HEK293 (cell line): ENCODE measurements around the gene SLBP.

Source experiments
- SETDB1 ChIP-seq: IDR thresholded peaks from one replicate; pipeline ENCODE4 v1.6.1; 2017; ENCODE audit warnings: mild to moderate bottlenecking, low read length, moderate library complexity, mixed read lengths; ENCODE audit not compliant: insufficient read length
- ZNF133 ChIP-seq: fragments of 450-650 bp; formaldehyde crosslinking; IDR thresholded peaks from 2 replicates; pipeline ENCODE4 v1.5.1; 2016; ENCODE audit warnings: missing biosample characterization, missing genetic modification characterization
- ZNF138 ChIP-seq: fragments of 450-650 bp; formaldehyde crosslinking; IDR thresholded peaks from 2 replicates; pipeline ENCODE4 v1.5.1; 2016; ENCODE audit warnings: missing biosample characterization, missing genetic modification characterization, borderline replicate concordance
- ZNF184 ChIP-seq: fragments of 450-650 bp; IDR thresholded peaks from 2 replicates; pipeline ENCODE4 v1.5.1; 2018; ENCODE audit warnings: missing biosample characterization, mild to moderate bottlenecking, missing genetic modification characterization
- ZNF514 ChIP-seq: fragments of 450-650 bp; formaldehyde crosslinking; IDR thresholded peaks from 2 replicates; pipeline ENCODE4 v1.5.1; 2016; ENCODE audit warnings: missing biosample characterization, missing genetic modification characterization
- ZNF571 ChIP-seq: fragments of 450-650 bp; formaldehyde crosslinking; IDR thresholded peaks from 2 replicates; pipeline ENCODE4 v1.5.0; 2017; ENCODE audit warnings: missing biosample characterization, missing genetic modification characterization
- TF ChIP-seq, protein P1 (sequence below): fragments of 450-650 bp; formaldehyde crosslinking; IDR thresholded peaks from 2 replicates; pipeline ENCODE4 v1.5.1; 2016; ENCODE audit warnings: missing biosample characterization, missing genetic modification characterization

DNA sequence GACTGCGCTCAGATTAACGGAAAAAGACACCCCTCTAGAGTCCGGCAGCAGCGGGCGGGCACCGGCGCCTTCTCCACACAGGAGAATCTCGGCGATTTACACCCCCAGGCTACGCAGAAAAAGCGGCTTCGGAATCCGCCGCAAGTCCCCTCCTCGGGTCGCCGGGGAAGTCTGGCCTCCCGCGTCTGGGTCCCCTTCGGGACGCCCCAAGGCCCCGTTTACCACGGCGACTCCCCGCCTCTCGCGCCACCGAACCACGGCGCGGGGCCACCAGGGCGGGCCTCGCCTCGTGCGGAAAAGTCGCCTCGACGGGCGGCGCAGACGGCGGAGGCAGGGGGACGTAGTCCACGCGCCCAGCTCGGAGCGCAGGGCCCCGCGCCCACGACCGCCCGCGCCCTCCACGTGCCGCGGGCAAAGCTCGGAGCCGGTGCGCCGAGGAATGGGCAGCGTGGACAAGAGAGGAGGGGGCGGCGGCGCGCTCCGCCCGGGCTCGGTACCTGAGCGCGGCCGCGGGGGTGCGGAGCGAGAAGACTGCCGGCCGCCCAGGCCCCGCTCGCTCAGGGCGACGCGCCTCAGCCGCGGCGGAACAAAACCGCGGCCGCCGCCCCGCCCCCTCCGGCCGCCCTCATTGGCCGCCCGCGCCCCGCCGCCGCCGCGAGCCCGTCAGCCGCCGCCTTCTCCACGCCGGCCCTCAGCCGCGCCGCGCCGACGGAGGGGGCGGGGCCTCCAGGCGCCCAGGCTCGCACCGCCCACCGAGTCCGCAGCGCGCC is 28.2 kb downstream of the SLBP start, which contains the start of gene FAM53A:
- TF ChIP-seq, protein P1, sequence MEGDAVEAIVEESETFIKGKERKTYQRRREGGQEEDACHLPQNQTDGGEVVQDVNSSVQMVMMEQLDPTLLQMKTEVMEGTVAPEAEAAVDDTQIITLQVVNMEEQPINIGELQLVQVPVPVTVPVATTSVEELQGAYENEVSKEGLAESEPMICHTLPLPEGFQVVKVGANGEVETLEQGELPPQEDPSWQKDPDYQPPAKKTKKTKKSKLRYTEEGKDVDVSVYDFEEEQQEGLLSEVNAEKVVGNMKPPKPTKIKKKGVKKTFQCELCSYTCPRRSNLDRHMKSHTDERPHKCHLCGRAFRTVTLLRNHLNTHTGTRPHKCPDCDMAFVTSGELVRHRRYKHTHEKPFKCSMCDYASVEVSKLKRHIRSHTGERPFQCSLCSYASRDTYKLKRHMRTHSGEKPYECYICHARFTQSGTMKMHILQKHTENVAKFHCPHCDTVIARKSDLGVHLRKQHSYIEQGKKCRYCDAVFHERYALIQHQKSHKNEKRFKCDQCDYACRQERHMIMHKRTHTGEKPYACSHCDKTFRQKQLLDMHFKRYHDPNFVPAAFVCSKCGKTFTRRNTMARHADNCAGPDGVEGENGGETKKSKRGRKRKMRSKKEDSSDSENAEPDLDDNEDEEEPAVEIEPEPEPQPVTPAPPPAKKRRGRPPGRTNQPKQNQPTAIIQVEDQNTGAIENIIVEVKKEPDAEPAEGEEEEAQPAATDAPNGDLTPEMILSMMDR (tag by site-specific recombination): no peak
- TF ChIP-seq ZNF514 (no peak), ZNF133 (tag by site-specific recombination) (no peak), ZNF571 (tag by site-specific recombination) (no peak), ZNF138 (tag by site-specific recombination) (no peak), ZNF184 (tag by site-specific recombination) (no peak), SETDB1 (no peak)
